Choroid plexus epithelial cell (primary cell): ENCODE results near the gene SLC26A2.

Source experiments
- DNase-seq: peaks from one replicate; pipeline ENCODE4 v3.0.0-alpha.2; 2010; ENCODE audit warnings: low read depth
- H3K4me3 ChIP-seq: 2 replicates; pipeline ENCODE4 v1.5.1; 2011; ENCODE audit warnings: low read depth, mild to moderate bottlenecking, control low read depth, low read length, moderate library complexity
- TF ChIP-seq, protein P1 (sequence below): conservative IDR thresholded peaks from 2 replicates; pipeline ENCODE4 v1.5.1; 2011; ENCODE audit warnings: low read depth, mild to moderate bottlenecking, control low read depth, inconsistent platforms, low read length, moderate library complexity

Gene SLC26A2

DNA sequence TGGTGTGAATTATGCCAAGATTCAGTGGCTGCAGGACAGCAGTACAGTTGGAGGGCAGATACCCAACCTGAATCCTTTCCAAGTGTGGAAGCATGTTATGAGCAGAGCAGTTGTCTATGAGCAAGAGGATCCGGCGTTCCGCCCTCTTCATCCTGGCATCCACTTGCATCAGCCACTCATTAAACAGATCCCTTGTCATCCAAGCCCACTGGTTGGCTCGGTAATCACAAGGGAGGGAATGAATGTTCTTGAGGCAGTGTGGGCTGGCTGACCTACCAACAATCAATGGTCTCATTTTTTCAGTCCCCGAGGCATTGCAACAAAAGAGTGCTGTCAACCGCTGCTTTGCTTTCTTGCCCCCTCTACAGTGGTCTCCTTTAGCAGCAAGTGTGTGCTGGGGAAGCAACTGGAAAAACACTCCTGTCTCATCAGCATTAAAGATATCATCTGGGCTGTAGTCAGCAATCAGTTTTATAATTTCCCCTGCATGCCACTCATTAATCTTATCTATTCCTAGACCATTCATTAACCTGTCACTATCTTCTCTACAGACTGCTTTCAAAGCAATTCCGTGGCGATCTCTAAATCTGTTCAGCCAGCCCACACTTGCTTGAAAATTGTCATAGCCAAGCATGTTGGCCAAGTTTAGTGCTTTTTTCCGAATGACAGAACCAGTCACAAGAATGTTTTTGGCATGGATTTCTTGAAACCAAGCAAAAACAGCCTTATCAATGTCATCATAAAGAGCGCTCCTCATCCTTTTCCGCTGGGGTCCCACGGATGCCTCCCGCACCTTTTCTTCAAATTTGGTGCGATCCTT, 35.0 kb downstream of the SLC26A2 start:
- no peak overlapping the region for H3K4me3 ChIP-seq

DNA sequence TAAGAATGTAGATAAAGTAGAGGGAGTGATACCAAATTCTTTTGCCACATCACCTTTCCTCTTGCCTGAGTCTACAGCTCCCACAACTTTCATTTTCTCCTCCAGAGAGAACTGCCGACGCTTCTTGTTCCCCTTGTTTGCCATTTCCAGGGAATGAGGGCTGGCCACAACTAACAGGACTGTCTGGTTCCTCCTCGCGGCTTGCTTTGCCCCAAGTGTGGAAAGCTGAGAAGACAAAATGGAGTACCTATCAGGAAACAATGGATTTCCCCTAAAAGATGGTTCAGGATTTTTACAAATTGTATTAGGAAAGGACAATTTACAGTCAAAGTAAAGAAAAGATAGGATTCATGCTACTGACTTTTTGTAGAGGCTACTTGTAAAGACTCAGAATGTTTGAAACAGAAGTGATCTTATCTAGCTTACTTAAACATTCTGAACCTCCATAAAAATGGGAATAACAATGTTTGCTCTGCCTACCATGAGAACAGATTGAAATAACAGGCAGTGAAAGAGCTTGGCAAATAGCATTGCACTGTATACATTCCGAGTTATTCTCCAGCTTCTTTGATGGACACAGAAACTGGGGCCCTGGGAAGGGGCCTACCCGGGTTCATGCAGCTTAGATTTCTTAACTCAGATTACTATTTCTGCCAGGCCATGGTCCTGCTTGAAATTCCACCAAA, 35.8 kb downstream of the SLC26A2 start:
- H3K4me3 ChIP-seq = no peak overlapping the region
- DNase-seq = no peak
- TF ChIP-seq, protein P1, sequence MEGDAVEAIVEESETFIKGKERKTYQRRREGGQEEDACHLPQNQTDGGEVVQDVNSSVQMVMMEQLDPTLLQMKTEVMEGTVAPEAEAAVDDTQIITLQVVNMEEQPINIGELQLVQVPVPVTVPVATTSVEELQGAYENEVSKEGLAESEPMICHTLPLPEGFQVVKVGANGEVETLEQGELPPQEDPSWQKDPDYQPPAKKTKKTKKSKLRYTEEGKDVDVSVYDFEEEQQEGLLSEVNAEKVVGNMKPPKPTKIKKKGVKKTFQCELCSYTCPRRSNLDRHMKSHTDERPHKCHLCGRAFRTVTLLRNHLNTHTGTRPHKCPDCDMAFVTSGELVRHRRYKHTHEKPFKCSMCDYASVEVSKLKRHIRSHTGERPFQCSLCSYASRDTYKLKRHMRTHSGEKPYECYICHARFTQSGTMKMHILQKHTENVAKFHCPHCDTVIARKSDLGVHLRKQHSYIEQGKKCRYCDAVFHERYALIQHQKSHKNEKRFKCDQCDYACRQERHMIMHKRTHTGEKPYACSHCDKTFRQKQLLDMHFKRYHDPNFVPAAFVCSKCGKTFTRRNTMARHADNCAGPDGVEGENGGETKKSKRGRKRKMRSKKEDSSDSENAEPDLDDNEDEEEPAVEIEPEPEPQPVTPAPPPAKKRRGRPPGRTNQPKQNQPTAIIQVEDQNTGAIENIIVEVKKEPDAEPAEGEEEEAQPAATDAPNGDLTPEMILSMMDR = no peak

More for the DNA sequence above, 35.0 kb downstream of the SLC26A2 start:
- TF ChIP-seq, protein P1 = no peak
- DNase-seq = no peak

DNA sequence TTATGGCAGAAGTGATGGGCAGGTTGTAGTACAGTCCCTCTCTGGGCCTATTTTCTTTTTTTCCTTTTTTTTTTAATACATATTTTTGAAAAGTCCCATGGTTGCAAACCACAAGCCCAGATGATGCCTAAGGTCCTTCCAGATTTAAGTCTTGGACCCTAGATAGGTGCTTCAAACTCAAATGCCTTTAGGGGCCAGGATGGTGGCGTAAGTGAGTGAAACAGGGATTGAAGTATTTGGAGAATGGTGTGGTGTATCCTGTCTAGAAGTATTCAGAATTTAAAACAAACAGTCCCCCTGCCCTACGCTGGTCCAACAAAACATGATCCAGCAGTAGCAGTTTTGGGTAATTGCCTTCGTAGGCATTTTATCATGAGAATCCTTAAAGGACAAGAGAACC, 37.7 kb downstream of the SLC26A2 start:
- H3K4me3 ChIP-seq = no peak overlapping the region

DNA sequence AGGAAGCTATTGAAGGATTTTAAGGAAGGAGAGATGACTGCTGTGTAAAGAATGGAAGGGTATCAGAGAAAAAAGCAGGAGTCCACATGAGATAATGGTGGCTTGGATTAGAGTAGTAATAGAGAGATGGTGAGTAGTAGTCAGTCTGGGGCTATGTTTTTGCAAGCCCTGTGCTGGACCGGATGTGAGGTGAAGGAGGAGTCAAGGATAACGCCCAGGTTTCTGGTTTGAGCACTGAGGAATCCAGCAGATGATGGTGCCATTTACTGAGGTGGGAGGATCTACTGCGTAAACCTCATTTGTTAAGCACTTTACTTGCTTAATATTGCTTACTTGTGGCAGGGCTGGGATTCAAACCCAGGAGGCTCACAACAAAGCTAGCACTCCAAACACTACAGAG, 38.8 kb downstream of the SLC26A2 start:
- no peak for DNase-seq

More for the DNA sequence above, 37.7 kb downstream of the SLC26A2 start:
- no peak for DNase-seq
- TF ChIP-seq, protein P1 = no peak

DNA sequence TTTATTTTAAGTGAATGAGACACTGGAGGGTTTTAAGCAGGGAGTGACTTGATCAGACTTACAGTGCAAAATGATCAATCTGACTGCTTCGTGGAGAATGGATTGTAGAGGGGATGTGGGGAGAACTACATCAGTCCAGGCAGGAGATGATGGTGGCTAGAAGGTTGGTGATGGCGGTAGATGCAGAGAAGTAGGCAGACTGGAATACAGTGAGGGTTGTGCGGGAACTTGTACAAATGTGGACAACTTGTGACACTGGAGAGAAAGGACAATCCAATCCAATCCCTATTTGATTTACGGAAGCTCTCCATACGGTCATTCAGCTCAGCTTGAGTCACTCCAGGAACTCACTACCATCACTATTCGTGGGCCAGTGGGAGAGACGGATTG, 39.3 kb downstream of the SLC26A2 start:
- peak overlapping the region; percentile 99 for H3K4me3 ChIP-seq
- DNase-seq = no peak
- TF ChIP-seq, protein P1 = no peak

More for the DNA sequence above, 38.8 kb downstream of the SLC26A2 start:
- TF ChIP-seq, protein P1 = no peak
- H3K4me3 ChIP-seq = peak overlapping the region; percentile 99

DNA sequence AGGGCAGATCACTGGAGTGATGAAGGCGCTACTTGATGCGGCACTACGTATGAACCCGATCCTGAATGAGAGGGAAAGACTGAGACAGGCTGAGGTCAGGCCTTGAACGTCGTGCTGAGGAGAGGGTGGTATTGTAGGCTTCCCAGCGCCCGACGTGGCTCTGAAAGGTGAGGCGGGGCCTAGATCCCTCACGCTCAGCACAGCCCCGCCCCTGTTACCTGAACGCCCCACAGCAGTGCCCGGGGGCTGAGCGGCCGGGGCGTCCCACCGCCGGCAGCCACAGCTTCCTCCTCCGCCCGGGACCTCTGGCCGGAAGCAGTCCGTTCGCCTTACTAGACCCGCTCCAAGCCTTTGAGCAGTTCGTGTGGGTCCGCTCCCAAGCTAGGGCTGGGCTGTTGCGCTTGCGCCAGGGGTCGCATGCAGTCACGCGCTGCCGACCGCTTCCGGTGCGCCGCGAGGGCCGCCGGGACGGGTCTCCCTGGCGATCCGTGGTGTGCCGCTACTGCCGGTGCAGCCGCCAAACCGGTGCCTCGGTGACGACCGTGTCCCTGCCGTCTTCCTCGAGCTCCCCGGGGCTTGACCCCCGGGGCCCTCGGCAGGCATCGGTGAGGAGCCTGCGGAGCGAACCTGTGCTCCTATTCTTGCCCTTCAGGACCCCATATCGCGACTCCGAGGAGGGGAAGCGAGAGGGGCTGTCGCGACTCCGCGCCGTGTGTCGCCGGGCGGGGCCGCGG, 39.9 kb downstream of the SLC26A2 start, which contains the start of the genes HMGXB3 and TIGD6:
Gene HMGXB3, plus strand, starts transcription at position 484 of the 734 bp plus-strand sequence. CDS start 4,114 bp downstream, outside the sequence.
Gene TIGD6, minus strand, starts transcription at position 399 of the 734 bp plus-strand sequence. CDS start 4,306 bp downstream, outside the sequence.
- peak; percentile 97 for DNase-seq
- peak within 1 kb of the TSS; percentile 99 for H3K4me3 ChIP-seq
- TF ChIP-seq, protein P1 = no peak
